Ishikawa (cell line): ENCODE data around the gene KCNQ1.

ENCODE experiments used
- EGR1 ChIP-seq: IDR thresholded peaks from 2 replicates; pipeline ENCODE4 v1.6.1; 2012
- EP300 ChIP-seq: IDR thresholded peaks from 2 replicates; pipeline ENCODE4 v1.6.1; 2012; ENCODE audit warnings: borderline replicate concordance
- FOXM1 ChIP-seq: IDR thresholded peaks from 2 replicates; pipeline ENCODE4 v1.6.1; 2012; ENCODE audit warnings: low read depth, borderline replicate concordance
- NFIC ChIP-seq: IDR thresholded peaks from 2 replicates; pipeline ENCODE4 v1.6.1; 2012
- TCF12 ChIP-seq: IDR thresholded peaks from 2 replicates; pipeline ENCODE4 v1.6.1; 2012; ENCODE audit warnings: low read depth
- YY1 ChIP-seq: IDR thresholded peaks from 2 replicates; pipeline ENCODE4 v1.6.1; 2012; ENCODE audit warnings: low read depth
- ZBTB7A ChIP-seq: IDR thresholded peaks from 2 replicates; pipeline ENCODE4 v1.6.1; 2012; ENCODE audit warnings: low read depth
- TF ChIP-seq, protein P1 (sequence below): IDR thresholded peaks from 2 replicates; pipeline ENCODE4 v1.6.1; 2012
- TF ChIP-seq, protein P2 (sequence below): IDR thresholded peaks from 2 replicates; pipeline ENCODE4 v1.6.1; 2012
- TF ChIP-seq, protein P3 (sequence below): IDR thresholded peaks from 2 replicates; pipeline ENCODE4 v1.6.1; 2012; ENCODE audit warnings: low read depth, mild to moderate bottlenecking

DNA sequence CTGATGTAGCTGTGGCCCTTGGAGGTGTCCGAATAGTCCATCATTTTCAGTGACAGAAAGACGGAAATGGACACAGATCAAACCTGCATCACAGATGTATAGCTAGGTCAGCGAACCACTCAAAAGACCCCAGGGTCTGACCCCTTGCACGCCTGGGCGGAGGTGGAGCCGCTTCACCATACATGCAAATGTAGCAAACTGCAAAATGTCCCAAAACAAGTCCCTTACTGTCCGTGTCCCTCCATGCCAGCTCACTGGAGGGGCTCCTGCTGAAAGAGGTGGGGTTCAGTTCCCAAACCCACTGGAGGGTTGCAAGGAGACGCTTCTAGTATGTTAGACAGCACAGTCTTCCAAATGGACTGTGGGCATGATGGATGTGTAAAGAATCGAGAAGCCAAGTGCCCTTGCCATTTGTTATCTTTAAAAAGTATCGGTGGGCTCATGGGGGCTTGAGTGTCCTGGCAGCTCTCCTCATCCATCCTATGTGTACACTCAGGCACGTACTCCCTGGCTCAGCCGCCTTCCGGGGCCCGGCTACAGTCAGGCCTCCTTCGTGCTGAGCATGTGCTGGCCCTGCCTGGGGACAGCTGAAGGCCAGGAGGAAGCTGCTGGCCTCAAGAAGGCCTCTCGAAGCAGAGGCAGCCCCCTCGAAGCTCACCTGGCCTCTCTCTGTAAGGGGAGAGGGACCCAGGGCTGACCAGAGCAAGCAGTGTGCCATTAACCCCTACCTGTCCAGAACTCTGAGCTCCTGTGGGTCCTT is 275.2 kb downstream of the KCNQ1 start:
- TF ChIP-seq EGR1 (no peak), EP300 (no peak), FOXM1 (no peak), NFIC (no peak), YY1 (no peak), ZBTB7A (no peak), TCF12 (no peak)
- TF ChIP-seq, protein P1, sequence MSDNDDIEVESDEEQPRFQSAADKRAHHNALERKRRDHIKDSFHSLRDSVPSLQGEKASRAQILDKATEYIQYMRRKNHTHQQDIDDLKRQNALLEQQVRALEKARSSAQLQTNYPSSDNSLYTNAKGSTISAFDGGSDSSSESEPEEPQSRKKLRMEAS: no peak
- TF ChIP-seq, protein P2, sequence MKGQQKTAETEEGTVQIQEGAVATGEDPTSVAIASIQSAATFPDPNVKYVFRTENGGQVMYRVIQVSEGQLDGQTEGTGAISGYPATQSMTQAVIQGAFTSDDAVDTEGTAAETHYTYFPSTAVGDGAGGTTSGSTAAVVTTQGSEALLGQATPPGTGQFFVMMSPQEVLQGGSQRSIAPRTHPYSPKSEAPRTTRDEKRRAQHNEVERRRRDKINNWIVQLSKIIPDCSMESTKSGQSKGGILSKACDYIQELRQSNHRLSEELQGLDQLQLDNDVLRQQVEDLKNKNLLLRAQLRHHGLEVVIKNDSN: no peak
- TF ChIP-seq, protein P3, sequence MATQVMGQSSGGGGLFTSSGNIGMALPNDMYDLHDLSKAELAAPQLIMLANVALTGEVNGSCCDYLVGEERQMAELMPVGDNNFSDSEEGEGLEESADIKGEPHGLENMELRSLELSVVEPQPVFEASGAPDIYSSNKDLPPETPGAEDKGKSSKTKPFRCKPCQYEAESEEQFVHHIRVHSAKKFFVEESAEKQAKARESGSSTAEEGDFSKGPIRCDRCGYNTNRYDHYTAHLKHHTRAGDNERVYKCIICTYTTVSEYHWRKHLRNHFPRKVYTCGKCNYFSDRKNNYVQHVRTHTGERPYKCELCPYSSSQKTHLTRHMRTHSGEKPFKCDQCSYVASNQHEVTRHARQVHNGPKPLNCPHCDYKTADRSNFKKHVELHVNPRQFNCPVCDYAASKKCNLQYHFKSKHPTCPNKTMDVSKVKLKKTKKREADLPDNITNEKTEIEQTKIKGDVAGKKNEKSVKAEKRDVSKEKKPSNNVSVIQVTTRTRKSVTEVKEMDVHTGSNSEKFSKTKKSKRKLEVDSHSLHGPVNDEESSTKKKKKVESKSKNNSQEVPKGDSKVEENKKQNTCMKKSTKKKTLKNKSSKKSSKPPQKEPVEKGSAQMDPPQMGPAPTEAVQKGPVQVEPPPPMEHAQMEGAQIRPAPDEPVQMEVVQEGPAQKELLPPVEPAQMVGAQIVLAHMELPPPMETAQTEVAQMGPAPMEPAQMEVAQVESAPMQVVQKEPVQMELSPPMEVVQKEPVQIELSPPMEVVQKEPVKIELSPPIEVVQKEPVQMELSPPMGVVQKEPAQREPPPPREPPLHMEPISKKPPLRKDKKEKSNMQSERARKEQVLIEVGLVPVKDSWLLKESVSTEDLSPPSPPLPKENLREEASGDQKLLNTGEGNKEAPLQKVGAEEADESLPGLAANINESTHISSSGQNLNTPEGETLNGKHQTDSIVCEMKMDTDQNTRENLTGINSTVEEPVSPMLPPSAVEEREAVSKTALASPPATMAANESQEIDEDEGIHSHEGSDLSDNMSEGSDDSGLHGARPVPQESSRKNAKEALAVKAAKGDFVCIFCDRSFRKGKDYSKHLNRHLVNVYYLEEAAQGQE: no peak
